ENCODE data around the gene ATIC. TPM values are rescaled to one million over a fixed set of nuclear protein-coding genes. Genes with fewer than 3 reads are reported as not detected.

ATIC gene
- polyA plus RNA-seq, 1 experiment, result 83.0 TPM

DNA sequence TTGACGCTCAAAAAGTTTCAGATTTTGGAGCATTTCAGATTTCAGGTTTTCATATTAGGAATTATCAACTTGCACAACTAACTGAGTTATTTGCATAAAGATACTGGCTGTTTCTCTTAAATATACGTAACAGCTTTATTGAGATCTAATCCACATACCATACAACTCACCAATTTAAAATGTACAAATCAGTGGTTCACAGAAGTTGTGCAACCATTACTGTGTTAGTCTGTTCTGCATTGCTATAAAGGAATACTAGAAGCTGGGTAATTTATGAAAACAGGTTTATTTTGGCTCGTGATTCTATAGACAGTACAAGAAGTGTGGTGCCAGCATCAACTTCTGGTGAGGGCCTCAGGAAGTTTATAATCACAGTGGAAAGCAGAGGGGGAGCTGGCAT lies 8.2 kb downstream of the ATIC start:
- H3K4me3 ChIP-seq (ENCODE audit: low read depth, low read length), result no peak overlapping the region
- POLR2A ChIA-PET, result no interaction called here
- CTCF ChIA-PET, result interaction anchor here (1.2 kb wide), 1 partner anchor 11 kb away, joined by 3 read pairs; no protein-coding TSS in a partner anchor
- H3K27me3 ChIP-seq (ENCODE audit: control insufficient read depth, insufficient read depth, low read length), result no peaks in the 10 kb centered on the region
- peaks cover 6% of the 10 kb centered on the region for H3K36me3 ChIP-seq (ENCODE audit: control insufficient read depth, insufficient read depth, low read length)
- TF ChIP-seq, protein P1, sequence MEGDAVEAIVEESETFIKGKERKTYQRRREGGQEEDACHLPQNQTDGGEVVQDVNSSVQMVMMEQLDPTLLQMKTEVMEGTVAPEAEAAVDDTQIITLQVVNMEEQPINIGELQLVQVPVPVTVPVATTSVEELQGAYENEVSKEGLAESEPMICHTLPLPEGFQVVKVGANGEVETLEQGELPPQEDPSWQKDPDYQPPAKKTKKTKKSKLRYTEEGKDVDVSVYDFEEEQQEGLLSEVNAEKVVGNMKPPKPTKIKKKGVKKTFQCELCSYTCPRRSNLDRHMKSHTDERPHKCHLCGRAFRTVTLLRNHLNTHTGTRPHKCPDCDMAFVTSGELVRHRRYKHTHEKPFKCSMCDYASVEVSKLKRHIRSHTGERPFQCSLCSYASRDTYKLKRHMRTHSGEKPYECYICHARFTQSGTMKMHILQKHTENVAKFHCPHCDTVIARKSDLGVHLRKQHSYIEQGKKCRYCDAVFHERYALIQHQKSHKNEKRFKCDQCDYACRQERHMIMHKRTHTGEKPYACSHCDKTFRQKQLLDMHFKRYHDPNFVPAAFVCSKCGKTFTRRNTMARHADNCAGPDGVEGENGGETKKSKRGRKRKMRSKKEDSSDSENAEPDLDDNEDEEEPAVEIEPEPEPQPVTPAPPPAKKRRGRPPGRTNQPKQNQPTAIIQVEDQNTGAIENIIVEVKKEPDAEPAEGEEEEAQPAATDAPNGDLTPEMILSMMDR (IDR thresholded peaks at IDR 0.05; ENCODE audit: insufficient read depth, low read depth, low read length), result no peak
- DNase-seq (ENCODE audit: low read depth), result no peak

DNA sequence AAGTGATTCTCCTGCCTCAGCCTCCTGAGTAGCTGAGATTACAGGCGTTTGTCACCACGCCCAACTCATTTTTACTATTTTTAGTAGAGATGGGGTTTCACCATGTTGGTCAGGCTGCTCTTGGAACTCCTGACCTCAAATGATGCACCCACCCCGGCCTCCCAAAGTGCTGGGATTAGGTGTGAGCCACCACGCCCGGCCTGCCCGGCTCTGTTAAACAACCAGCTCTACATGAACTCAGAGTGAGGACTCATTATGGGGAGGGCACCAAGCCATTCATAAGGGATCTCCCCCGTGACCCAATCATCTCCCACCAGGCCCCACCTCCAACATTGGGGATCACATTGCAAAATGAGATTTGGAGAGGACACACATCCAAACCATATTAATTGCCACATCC lies 8.8 kb downstream of the ATIC start:
- TF ChIP-seq, protein P1 (IDR thresholded peaks at IDR 0.05; ENCODE audit: insufficient read depth, low read depth, low read length), result no peak
- Histone ChIP-seq H3K27me3 (ENCODE audit: control insufficient read depth, insufficient read depth, low read length) (no peaks in the 10 kb centered on the region), H3K4me3 (ENCODE audit: low read depth, low read length) (no peak overlapping the region), H3K36me3 (ENCODE audit: control insufficient read depth, insufficient read depth, low read length) (peaks cover 6% of the 10 kb centered on the region)
- DNase-seq (ENCODE audit: low read depth), result no peak
- CTCF ChIA-PET, result interaction anchor here (1.2 to 2.2 kb wide), 2 partner anchors 8 to 11 kb away, joined by 3 to 6 read pairs; no protein-coding TSS in a partner anchor
- POLR2A ChIA-PET, result no interaction called here

DNA sequence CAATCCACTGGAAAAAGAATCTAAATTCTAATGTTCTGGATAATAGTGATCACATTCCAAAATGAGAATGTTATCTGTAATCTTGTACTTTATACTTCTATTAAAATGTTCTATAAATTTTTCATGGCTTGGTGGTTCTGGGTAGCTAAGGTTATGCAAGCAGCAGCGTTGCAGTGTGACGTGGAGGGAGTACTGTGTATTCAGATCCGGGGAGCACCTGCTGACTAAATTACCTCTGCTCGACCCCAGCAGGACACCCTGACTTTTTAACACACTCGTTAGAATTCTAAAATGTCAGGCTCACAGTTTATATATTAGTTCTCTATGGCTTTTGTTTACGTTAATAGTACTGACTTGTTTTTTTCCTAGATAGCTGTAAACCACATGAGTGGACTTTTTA lies 13.0 kb downstream of the ATIC start:
- Histone ChIP-seq H3K4me3 (ENCODE audit: low read depth, low read length) (no peak overlapping the region), H3K27me3 (ENCODE audit: control insufficient read depth, insufficient read depth, low read length) (no peaks in the 10 kb centered on the region), H3K36me3 (ENCODE audit: control insufficient read depth, insufficient read depth, low read length) (peaks cover 9% of the 10 kb centered on the region)
- TF ChIP-seq, protein P1 (IDR thresholded peaks at IDR 0.05; ENCODE audit: insufficient read depth, low read depth, low read length), result no peak
- no peak for DNase-seq (ENCODE audit: low read depth)
- POLR2A ChIA-PET, result no interaction called here
- CTCF ChIA-PET, result interaction anchor here (1.7 kb wide), 1 partner anchor 13 kb away, joined by 6 read pairs; the partner anchor contains the start of gene ATIC

DNA sequence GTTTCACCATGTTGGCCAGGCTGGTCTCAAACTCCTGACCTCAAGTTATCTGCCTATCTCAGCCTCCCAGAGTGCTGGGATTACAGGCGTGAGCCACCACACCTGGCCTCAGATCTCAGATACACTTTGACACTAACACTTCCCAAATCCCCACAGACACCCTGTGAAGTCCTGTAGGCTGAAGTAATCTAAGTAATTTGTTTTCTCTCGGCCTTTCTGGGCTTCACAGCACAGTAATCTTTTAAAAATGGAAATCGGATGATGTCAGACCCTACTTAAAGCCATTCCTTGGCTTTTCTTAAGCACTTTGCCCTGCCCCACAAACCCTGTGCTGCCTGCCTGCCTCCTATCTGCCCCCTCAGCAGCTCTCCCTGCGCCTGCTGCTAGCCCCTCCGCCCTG lies 16.2 kb downstream of the ATIC start:
- TF ChIP-seq, protein P1 (IDR thresholded peaks at IDR 0.05; ENCODE audit: insufficient read depth, low read depth, low read length), result no peak
- DNase-seq (ENCODE audit: low read depth), result no peak
- no peaks in the 10 kb centered on the region for H3K27me3 ChIP-seq (ENCODE audit: control insufficient read depth, insufficient read depth, low read length)
- CTCF ChIA-PET, result no interaction called here
- POLR2A ChIA-PET, result no interaction called here
- peaks cover 7% of the 10 kb centered on the region for H3K36me3 ChIP-seq (ENCODE audit: control insufficient read depth, insufficient read depth, low read length)
- H3K4me3 ChIP-seq (ENCODE audit: low read depth, low read length), result no peak overlapping the region

DNA sequence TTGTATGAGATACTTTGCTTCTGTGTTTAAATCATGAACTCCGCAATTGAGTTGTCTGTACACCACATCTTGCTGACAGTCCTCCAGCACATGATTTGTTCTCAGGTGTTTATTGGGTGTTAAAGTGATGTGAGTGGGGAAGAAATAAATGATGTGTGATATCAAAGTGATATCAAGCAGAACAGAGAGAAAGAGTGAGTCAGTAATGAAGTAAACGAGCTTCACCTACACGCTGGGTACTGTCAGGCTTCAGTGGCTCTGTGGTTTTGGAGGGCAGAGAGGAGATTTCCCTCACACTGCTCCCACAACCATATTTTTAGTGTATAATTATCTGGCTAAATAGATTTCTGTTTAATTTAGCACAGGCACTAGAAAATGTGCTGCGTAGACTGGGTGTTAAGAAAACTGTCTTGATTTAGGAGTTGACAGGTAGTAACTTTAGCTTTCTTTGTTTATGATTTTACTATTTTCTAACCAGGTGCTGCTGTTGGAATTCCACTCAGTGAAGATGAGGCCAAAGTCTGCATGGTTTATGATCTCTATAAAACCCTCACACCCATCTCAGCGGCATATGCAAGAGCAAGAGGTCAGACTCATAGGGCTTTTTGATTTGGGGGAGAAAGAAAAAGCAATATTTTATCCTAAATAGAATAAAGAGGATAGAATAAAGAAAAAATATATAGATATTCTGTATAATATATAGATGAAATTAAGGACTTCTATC lies 21.2 kb downstream of the ATIC start:
- Histone ChIP-seq H3K27me3 (ENCODE audit: control insufficient read depth, insufficient read depth, low read length) (no peaks in the 10 kb centered on the region), H3K36me3 (ENCODE audit: control insufficient read depth, insufficient read depth, low read length) (peaks cover 5% of the 10 kb centered on the region), H3K4me3 (ENCODE audit: low read depth, low read length) (no peak overlapping the region)
- TF ChIP-seq, protein P1 (IDR thresholded peaks at IDR 0.05; ENCODE audit: insufficient read depth, low read depth, low read length), result no peak
- no peak for DNase-seq (ENCODE audit: low read depth)
- ChIA-PET POLR2A (no interaction called here), CTCF (interaction anchor here (0.7 to 1.1 kb wide), 2 partner anchors 10 to 13 kb away, joined by 3 read pairs; no protein-coding TSS in a partner anchor)

Measured in BJ (cell line).